Coronary artery (tissue), 2 donors: Measurements from ENCODE around the gene ABCD3.

Experiments used
- DNase-seq: peaks from one replicate; pipeline ENCODE4 v3.0.0-alpha.2; 2017; ENCODE audit warnings: low spot score
- H3K27ac ChIP-seq, 2 donors: fragments of 200-600 bp; sonication (generic); one replicate each; pipeline ENCODE4 v1.5.1; 2016 to 2019
- H3K4me3 ChIP-seq: fragments of 200-600 bp; sonication (generic); 2 replicates; pipeline ENCODE4 v1.5.1; 2016; ENCODE audit warnings: mild to moderate bottlenecking, moderate library complexity
- CTCF ChIP-seq: fragments of 200-600 bp; sonication (generic); IDR thresholded peaks from one replicate; pipeline ENCODE4 v1.5.1; 2019; ENCODE audit warnings: antibody characterized with exemption

The ABCD3 gene

GRCh38 chr1:94504601-94505000 lies 86.4 kb downstream of the ABCD3 start:
- H3K4me3 ChIP-seq = no peak overlapping the region
- H3K27ac ChIP-seq = no peak overlapping the region
- no peak for TF ChIP-seq CTCF
- DNase-seq = no peak

- no peak for TF ChIP-seq CTCF
- Histone ChIP-seq H3K27ac (no peak overlapping the region), H3K4me3 (no peak overlapping the region)
- no peak for DNase-seq
Measured at GRCh38 chr1:94512816-94513215, 94.6 kb downstream of the ABCD3 start.

- Histone ChIP-seq H3K27ac (no peak overlapping the region), H3K4me3 (no peak overlapping the region)
- DNase-seq = no peak
- peak; percentile 26 for TF ChIP-seq CTCF
Measured at GRCh38 chr1:94514095-94514727, 96.0 kb downstream of the ABCD3 start.

- TF ChIP-seq CTCF = no peak
- no peak for DNase-seq
- Histone ChIP-seq H3K27ac (no peak overlapping the region), H3K4me3 (no peak overlapping the region)
Measured at GRCh38 chr1:94515296-94515947, 97.2 kb downstream of the ABCD3 start.

DNA sequence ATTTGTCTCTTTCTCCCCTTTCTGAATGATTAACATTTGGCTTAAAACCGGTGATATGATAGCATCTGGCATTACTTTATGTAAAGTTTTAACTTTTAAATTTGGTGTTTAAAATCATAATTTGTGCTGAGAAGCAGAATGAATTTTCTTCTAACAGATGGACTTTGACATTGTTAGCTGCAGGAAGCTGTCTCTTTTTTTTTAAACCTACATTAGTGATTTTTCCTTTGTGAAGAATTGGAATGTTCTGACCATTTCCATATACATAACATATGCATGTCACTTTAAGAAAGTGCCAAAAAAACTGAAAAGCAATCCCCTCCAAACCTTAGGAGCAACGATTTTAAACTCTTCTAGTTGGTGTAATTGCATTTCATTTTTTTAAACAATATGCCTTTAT lies 101.2 kb downstream of the ABCD3 start:
- DNase-seq = no peak
- no peak overlapping the region for H3K27ac ChIP-seq
- no peak overlapping the region for H3K4me3 ChIP-seq
- TF ChIP-seq CTCF = no peak

- no peak for DNase-seq
- H3K27ac ChIP-seq = no peak overlapping the region
- peak; percentile 43 for TF ChIP-seq CTCF
- H3K4me3 ChIP-seq = no peak overlapping the region
Measured at GRCh38 chr1:94522304-94522703, 104.1 kb downstream of the ABCD3 start.

GRCh38 chr1:94524531-94524930 lies 106.3 kb downstream of the ABCD3 start:
- no peak overlapping the region for H3K4me3 ChIP-seq
- TF ChIP-seq CTCF = no peak
- no peak overlapping the region for H3K27ac ChIP-seq
- no peak for DNase-seq
